ENCODE measurements around the gene LMF2.

- TF ChIP-seq CTCF (tag by site-specific recombination; IDR thresholded peaks at IDR 0.05) (no peak), ZNF280D (tag by site-specific recombination; IDR thresholded peaks at IDR 0.05) (no peak), YY1 (tag by site-specific recombination; IDR thresholded peaks at IDR 0.05) (no peak)
These were observed 42.9 kb upstream of the LMF2 start for GRCh38 chr22:50550395-50550794.
